Measurements from ENCODE around the gene TM4SF4. TPM values are rescaled to one million over a fixed set of nuclear protein-coding genes. Genes with fewer than 3 reads are reported as not detected.
A peak's percentile ranks its signal among the peaks of the same experiment; 100 is the strongest.

Gene TM4SF4
- total and polyA plus RNA-seq, 8 donors, result 18.9 to 411 (median 45.8) TPM

GRCh38 chr3:149453140-149453805, 21.2 kb upstream of the TM4SF4 start:
- Histone ChIP-seq H3K36me3 (no peaks in the 10 kb centered on the region), H3K4me3 (no peak overlapping the region), H3K9me3 (no peaks in the 10 kb centered on the region), H3K27ac (no peak overlapping the region), H3K27me3 (no peaks in the 10 kb centered on the region), H3K4me1 (no peaks in the 10 kb centered on the region)
- no peak for FAIRE-seq
- WGBS, 2 donors, result 97 to 98% methylated on average over 1 of the region's 1 CpG
- DNase-seq, result no peak
- TF ChIP-seq CTCF (IDR thresholded peaks at IDR 0.05), result no peak
- ATAC-seq, result no peak
- intact Hi-C loops (cut with DNase I), result no loop called here

GRCh38 chr3:149454746-149455145, 19.8 kb upstream of the TM4SF4 start:
- Histone ChIP-seq H3K4me3 (no peak overlapping the region), H3K9me3 (no peaks in the 10 kb centered on the region), H3K27me3 (no peaks in the 10 kb centered on the region), H3K4me1 (peaks cover 4 to 7% (median 5%) of the 10 kb centered on the region in 3 donors), H3K36me3 (no peaks in the 10 kb centered on the region), H3K27ac (no peak overlapping the region)
- intact Hi-C loops (cut with DNase I), result no loop called here
- DNase-seq (no peak), ATAC-seq (no peak), FAIRE-seq (no peak)
- TF ChIP-seq CTCF (IDR thresholded peaks at IDR 0.05), result no peak

GRCh38 chr3:149455366-149455765, 19.1 kb upstream of the TM4SF4 start:
- H3K27me3 ChIP-seq, result no peaks in the 10 kb centered on the region
- H3K27ac ChIP-seq, result no peak overlapping the region
- intact Hi-C loops (cut with DNase I), result no loop called here
- H3K4me3 ChIP-seq, result no peak overlapping the region
- DNase-seq (no peak), FAIRE-seq (no peak), ATAC-seq (no peak)
- no peak for TF ChIP-seq CTCF (IDR thresholded peaks at IDR 0.05)
- H3K36me3 ChIP-seq, result no peaks in the 10 kb centered on the region
- WGBS, 2 donors, result 77 to 79% methylated on average over 3 of the region's 3 CpGs
- no peaks in the 10 kb centered on the region for H3K9me3 ChIP-seq
- peaks cover 8 to 12% (median 9%) of the 10 kb centered on the region in 3 donors for H3K4me1 ChIP-seq

DNA sequence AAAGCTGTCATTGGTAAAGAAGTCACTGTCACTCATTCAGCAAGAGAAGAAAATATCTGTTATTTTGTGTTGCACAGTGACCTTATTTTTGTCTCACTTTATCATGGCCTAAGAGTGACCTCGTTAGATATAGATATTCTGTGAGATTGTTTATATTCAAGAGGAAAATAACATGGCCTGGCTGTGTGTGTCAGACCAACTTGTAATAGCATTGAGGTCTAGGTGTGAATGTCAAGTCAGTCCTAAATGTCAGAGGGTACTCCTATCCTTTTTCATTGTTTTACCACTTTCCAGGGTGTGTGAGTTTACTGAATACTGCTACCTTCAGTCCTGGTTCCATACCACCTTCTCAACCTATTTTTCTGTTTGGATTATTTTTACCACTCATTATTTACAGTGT, 18.5 kb upstream of the TM4SF4 start:
- ATAC-seq (no peak), FAIRE-seq (no peak), DNase-seq (no peak)
- Histone ChIP-seq H3K9me3 (no peaks in the 10 kb centered on the region), H3K27me3 (no peaks in the 10 kb centered on the region), H3K36me3 (no peaks in the 10 kb centered on the region), H3K4me1 (peaks cover 8 to 12% (median 9%) of the 10 kb centered on the region in 3 donors), H3K4me3 (no peak overlapping the region), H3K27ac (no peak overlapping the region)
- 50 to 68% methylated on average over 1 of the region's 1 CpG for WGBS, 2 donors
- TF ChIP-seq CTCF (IDR thresholded peaks at IDR 0.05), result no peak
- intact Hi-C loops (cut with DNase I), result no loop called here

DNA sequence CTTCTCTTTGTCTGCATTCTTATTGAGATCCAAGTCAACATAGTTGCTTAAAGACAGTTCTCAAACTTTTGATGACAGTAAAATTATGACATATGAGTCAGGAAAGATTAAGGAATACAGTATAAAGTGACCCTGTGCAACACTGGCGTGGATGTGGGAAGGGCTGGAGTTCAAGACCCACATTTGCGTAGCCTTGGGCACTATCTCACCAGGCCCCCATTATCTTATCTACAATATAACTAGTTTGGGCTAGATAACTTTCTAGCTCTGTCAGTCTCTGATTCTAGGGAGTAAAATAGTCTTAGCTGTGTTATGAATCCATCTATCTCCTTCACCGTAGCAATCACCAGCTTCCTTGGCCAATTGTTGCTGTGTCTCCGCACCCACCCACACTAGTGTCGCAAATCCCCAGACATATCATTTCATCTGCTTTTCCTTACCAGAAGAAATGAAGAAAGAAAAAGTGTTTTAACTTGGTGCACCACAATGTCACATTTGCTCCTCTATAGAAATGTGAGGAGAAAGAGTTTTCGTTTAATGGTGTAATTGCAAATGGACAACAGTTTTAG, 14.9 kb upstream of the TM4SF4 start:
- Histone ChIP-seq H3K4me3 (no peak overlapping the region), H3K36me3 (no peaks in the 10 kb centered on the region), H3K27me3 (no peaks in the 10 kb centered on the region), H3K4me1 (peaks cover 8 to 12% (median 12%) of the 10 kb centered on the region in 3 donors), H3K27ac (peak overlapping the region in 3 of 4 donors; percentile 10 to 32 (median 22)), H3K9me3 (no peaks in the 10 kb centered on the region)
- peak in 3 of 4 donors; percentile 20 to 61 (median 24) for ATAC-seq
- WGBS, 2 donors, result 71 to 75% methylated on average over 6 of the region's 6 CpGs
- no peak for TF ChIP-seq CTCF (IDR thresholded peaks at IDR 0.05)
- FAIRE-seq, result no peak
- intact Hi-C loops (cut with DNase I), result no loop called here
- no peak for DNase-seq

All from pancreas (tissue), 10 donors.